ENCODE measurements around the gene SOCS6. TPM values are rescaled to one million over a fixed set of nuclear protein-coding genes. Genes with fewer than 3 reads are reported as not detected.
"Not testable (repeated sequence)": the region's sequence is repeated elsewhere in the genome, so short reads cannot be mapped to it uniquely, and the experiment has no call there.

Gene SOCS6
- total and polyA plus RNA-seq, 8 donors, result 4.4 to 56.7 (median 14.0) TPM

DNA sequence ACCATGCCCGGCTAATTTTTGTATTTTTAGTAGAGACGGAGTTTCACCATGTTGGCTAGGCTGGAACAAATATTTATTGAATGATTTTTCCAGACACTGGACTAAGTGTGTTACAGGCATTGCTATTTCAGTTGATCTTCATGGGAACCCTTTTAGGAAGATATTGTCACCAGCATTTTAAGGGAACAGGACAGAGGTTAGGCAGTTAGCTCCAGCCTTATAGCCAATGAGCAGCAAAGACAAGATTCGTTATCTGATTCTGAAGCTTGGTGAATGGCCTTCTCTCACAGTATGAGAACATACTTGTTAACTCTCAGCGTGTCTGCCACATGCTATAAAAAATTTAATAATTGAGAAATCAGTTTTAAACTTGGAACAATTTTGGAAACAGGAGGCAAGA, 73.4 kb downstream of the SOCS6 start:
- Histone ChIP-seq H3K36me3 (no peaks in the 10 kb centered on the region), H3K4me1 (peaks cover 0 to 6% (median 0%) of the 10 kb centered on the region in 4 donors), H3K27me3 (no peaks in the 10 kb centered on the region), H3K4me3 (no peak overlapping the region), H3K9me3 (no peaks in the 10 kb centered on the region), H3K27ac (no peak overlapping the region)
- no peak for DNase-seq
- WGBS, 5 donors, result 83 to 95% (median 92%) methylated on average over 4 of the region's 4 CpGs
- TF ChIP-seq CTCF (IDR thresholded peaks at IDR 0.05), result no peak
- TF ChIP-seq POLR2AphosphoS5 (IDR thresholded peaks at IDR 0.05), result no peak
- TF ChIP-seq POLR2A (IDR thresholded peaks at IDR 0.05), result no peak
- TF ChIP-seq EP300 (IDR thresholded peaks at IDR 0.05), result no peak
- intact Hi-C loops (cut with DNase I; ENCODE audit: low total_unique reads), result no loop called here

- peak in 1 of 2 donors; percentile 23 for DNase-seq
These were observed 75.0 kb downstream of the SOCS6 start for GRCh38 chr18:70363861-70364260.

GRCh38 chr18:70365361-70365760, 76.5 kb downstream of the SOCS6 start:
- Histone ChIP-seq H3K36me3 (no peaks in the 10 kb centered on the region), H3K27ac (no peak overlapping the region), H3K4me1 (peaks cover 0 to 6% (median 0%) of the 10 kb centered on the region in 4 donors), H3K4me3 (no peak overlapping the region), H3K9me3 (no peaks in the 10 kb centered on the region), H3K27me3 (no peaks in the 10 kb centered on the region)
- TF ChIP-seq POLR2AphosphoS5 (IDR thresholded peaks at IDR 0.05), result no peak
- intact Hi-C loops (cut with DNase I; ENCODE audit: low total_unique reads), result no loop called here
- DNase-seq, result no peak
- 82 to 93% (median 89%) methylated on average over 3 of the region's 3 CpGs for WGBS, 5 donors

More at GRCh38 chr18:70363861-70364260, 75.0 kb downstream of the SOCS6 start:
- intact Hi-C loops (cut with DNase I; ENCODE audit: low total_unique reads), result no loop called here
- Histone ChIP-seq H3K36me3 (no peaks in the 10 kb centered on the region), H3K27ac (peak overlapping the region in 2 of 5 donors; percentile 4 to 51), H3K4me3 (no peak overlapping the region), H3K4me1 (peaks cover 0 to 6% (median 0%) of the 10 kb centered on the region in 4 donors), H3K27me3 (no peaks in the 10 kb centered on the region), H3K9me3 (no peaks in the 10 kb centered on the region)
- TF ChIP-seq EP300 (IDR thresholded peaks at IDR 0.05), result no peak
- peak in 1 of 3 donors; percentile 31 for TF ChIP-seq POLR2AphosphoS5 (IDR thresholded peaks at IDR 0.05)
- WGBS, 5 donors, result 72 to 86% (median 81%) methylated on average over 2 of the region's 2 CpGs

GRCh38 chr18:70366174-70366573, 77.3 kb downstream of the SOCS6 start:
- Histone ChIP-seq H3K27me3 (no peaks in the 10 kb centered on the region), H3K9me3 (no peaks in the 10 kb centered on the region), H3K36me3 (no peaks in the 10 kb centered on the region), H3K27ac (no peak overlapping the region), H3K4me3 (no peak overlapping the region), H3K4me1 (peaks cover 0 to 6% (median 0%) of the 10 kb centered on the region in 4 donors)
- no peak for DNase-seq
- intact Hi-C loops (cut with DNase I; ENCODE audit: low total_unique reads), result no loop called here
- TF ChIP-seq EP300 (IDR thresholded peaks at IDR 0.05) (no peak), POLR2AphosphoS5 (IDR thresholded peaks at IDR 0.05) (no peak), CTCF (IDR thresholded peaks at IDR 0.05) (no peak), POLR2A (IDR thresholded peaks at IDR 0.05) (no peak)
- 43 to 67% (median 47%) methylated on average over 2 of the region's 2 CpGs for WGBS, 5 donors

- peaks cover 0 to 6% (median 0%) of the 10 kb centered on the region in 4 donors for H3K4me1 ChIP-seq
- no peak for DNase-seq
- intact Hi-C loops (cut with DNase I; ENCODE audit: low total_unique reads), result no loop called here
- H3K36me3 ChIP-seq, result no peaks in the 10 kb centered on the region
- H3K9me3 ChIP-seq, result no peaks in the 10 kb centered on the region
- no peaks in the 10 kb centered on the region for H3K27me3 ChIP-seq
- WGBS, 5 donors, result 71 to 87% (median 82%) methylated on average over 7 of the region's 7 CpGs
- H3K27ac ChIP-seq, result no peak overlapping the region
- no peak overlapping the region for H3K4me3 ChIP-seq
- no peak for TF ChIP-seq EP300 (IDR thresholded peaks at IDR 0.05)
These were observed 77.8 kb downstream of the SOCS6 start for GRCh38 chr18:70366670-70367069.

DNA sequence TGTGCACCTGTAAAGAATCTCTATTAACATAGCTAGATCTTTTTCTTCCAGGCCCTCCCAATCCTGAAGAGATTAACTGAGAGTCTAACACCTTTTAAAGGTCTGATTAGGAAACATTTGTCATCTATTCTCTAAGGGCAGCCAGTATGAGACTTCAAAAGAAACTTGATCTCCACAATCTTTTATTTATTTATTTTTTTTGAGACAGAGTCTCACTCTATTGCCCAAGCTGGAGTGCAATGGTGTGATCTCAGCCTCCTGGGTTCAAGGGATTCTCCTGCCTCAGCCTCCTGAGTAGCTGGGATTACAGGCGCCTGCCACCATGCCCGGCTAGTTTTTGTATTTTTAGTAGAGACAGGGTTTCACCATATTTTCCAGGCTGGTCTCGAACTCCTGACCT, 78.5 kb downstream of the SOCS6 start:
- H3K4me1 ChIP-seq; H3K27me3 ChIP-seq; DNase-seq; H3K36me3 ChIP-seq; H3K4me3 ChIP-seq; H3K9me3 ChIP-seq; intact Hi-C loops (cut with DNase I; ENCODE audit: low total_unique reads); H3K27ac ChIP-seq: not testable (repeated sequence)
- WGBS, 5 donors, result 89 to 96% (median 93%) methylated on average over 3 of the region's 3 CpGs
